Natural killer cell (primary cell): ENCODE results near the gene TIAM1. TPM values are rescaled to one million over a fixed set of nuclear protein-coding genes. Genes with fewer than 3 reads are reported as not detected.
A peak's percentile ranks its signal among the peaks of the same experiment; 100 is the strongest.

Experiments
- ATAC-seq, 3 donors: fragments of 150-1000 bp in 2 of 3; fragments of 200-7000 bp in 1 of 3; cut with Tn5 transposase; 1 replicate in 1 of 3; 2 replicates in 2 of 3; pipeline ENCODE4 v1.10.0; 2021; ENCODE audit warnings: mild to moderate bottlenecking in 2 of 3, moderate library complexity in 2 of 3
- DNase-seq, 2 donors: peaks; one replicate each; pipeline versions ENCODE4 v3.0.0 to v3.0.0-alpha.2; 2013 to 2021; ENCODE audit warnings: mixed read lengths in 1 of 2
- H3K27ac ChIP-seq: one replicate; pipeline ENCODE4 v1.5.1; 2013; ENCODE audit warnings: mild to moderate bottlenecking, low read length
- H3K27me3 ChIP-seq: one replicate; pipeline ENCODE4 v1.6.1; 2013; ENCODE audit warnings: low read length; ENCODE audit not compliant: control insufficient read depth, insufficient read depth
- H3K36me3 ChIP-seq: one replicate; pipeline ENCODE4 v1.6.1; 2013; ENCODE audit warnings: low read length; ENCODE audit not compliant: control insufficient read depth, insufficient read depth
- H3K4me1 ChIP-seq: one replicate; pipeline ENCODE4 v1.6.1; 2013; ENCODE audit warnings: low read length; ENCODE audit not compliant: control insufficient read depth, insufficient read depth
- H3K4me3 ChIP-seq: one replicate; pipeline ENCODE4 v1.5.1; 2013; ENCODE audit warnings: low read length
- H3K9me3 ChIP-seq: one replicate; pipeline ENCODE4 v1.6.1; 2013; ENCODE audit warnings: low read length; ENCODE audit not compliant: control insufficient read depth, insufficient read depth
- H3K27ac Mint-ChIP-seq, 2 donors: one replicate each; pipeline ENCODE4 v1.8.0; 2022; ENCODE audit warnings: mild to moderate bottlenecking in 2 of 2, mixed read lengths in 2 of 2, moderate library complexity in 1 of 2
- H3K27me3 Mint-ChIP-seq, 2 donors: one replicate each; pipeline ENCODE4 v1.8.0; 2022; ENCODE audit warnings: low read depth in 2 of 2, mixed read lengths in 2 of 2
- H3K36me3 Mint-ChIP-seq: one replicate; pipeline ENCODE4 v1.8.0; 2022; ENCODE audit warnings: mixed read lengths
- H3K4me1 Mint-ChIP-seq, 2 donors: one replicate each; pipeline ENCODE4 v1.8.0; 2022; ENCODE audit warnings: mixed read lengths in 2 of 2
- H3K4me3 Mint-ChIP-seq: one replicate; pipeline ENCODE4 v1.8.0; 2022; ENCODE audit warnings: mild to moderate bottlenecking, moderate library complexity, mixed read lengths
- H3K9me3 Mint-ChIP-seq, 2 donors: one replicate each; pipeline ENCODE4 v1.8.0; 2022; ENCODE audit warnings: mixed read lengths in 2 of 2
- CTCF ChIP-seq: fragments of 200-600 bp; IDR thresholded peaks from one replicate; pipeline ENCODE4 v1.8.0; 2022; ENCODE audit warnings: antibody characterized with exemption
- WGBS: methylation state at CpG from one replicate; pipeline ENCODE4 v1.1.7; 2013; ENCODE audit warnings: missing lambda C conversion rate; ENCODE audit not compliant: insufficient coverage; 5-methylcytosine and 5-hydroxymethylcytosine counted together
- intact Hi-C: fragments of 100-400 bp; cut with micrococcal nuclease; formaldehyde crosslinking; loops from one replicate; pipeline ENCODE4 v1.14.2; 2022
- total RNA-seq, 4 donors: library from RNA; stranded (reverse); fragments of 120-200 nt in 1 of 4; gene quantifications; one replicate each; pipeline versions ENCODE4 v1.2.3 to v1.2.4, GENCODE V29; 2013 to 2022

Gene TIAM1
- total RNA-seq, 3 donors from 2014 or later (not counting 1 experiment from before 2014, with no cell fraction given), result 19.1 to 32.3 (median 19.4) TPM

GRCh38 chr21:31364253-31364945 lies 20.3 kb upstream of the TIAM1 start:
- Mint-ChIP-seq H3K36me3 (no peaks in the 10 kb centered on the region), H3K4me1 (peaks cover 20 to 22% of the 10 kb centered on the region in 2 donors), H3K9me3 (peaks cover 4 to 7% of the 10 kb centered on the region in 2 donors), H3K4me3 (peak overlapping the region; percentile 69), H3K27me3 (no peaks in the 10 kb centered on the region), H3K27ac (peak overlapping the region; percentile 14 to 16)
- Histone ChIP-seq H3K4me1 (peaks cover 24% of the 10 kb centered on the region), H3K27me3 (no peaks in the 10 kb centered on the region), H3K4me3 (no peak overlapping the region), H3K27ac (no peak overlapping the region), H3K9me3 (no peaks in the 10 kb centered on the region), H3K36me3 (no peaks in the 10 kb centered on the region)
- TF ChIP-seq CTCF, result no peak
- DNase-seq (no peak), ATAC-seq (peak in 1 of 3 donors; percentile 13)
- WGBS, result 94% methylated on average over 3 of the region's 4 CpGs
- intact Hi-C loops, result no loop called here

- ATAC-seq, result peak in 1 of 3 donors; percentile 18
- Mint-ChIP-seq H3K4me3 (peak overlapping the region; percentile 69), H3K4me1 (peaks cover 20 to 22% of the 10 kb centered on the region in 2 donors), H3K27ac (peak overlapping the region; percentile 14 to 16), H3K9me3 (peaks cover 4 to 7% of the 10 kb centered on the region in 2 donors), H3K36me3 (no peaks in the 10 kb centered on the region), H3K27me3 (no peaks in the 10 kb centered on the region)
- intact Hi-C loops, result no loop called here
- 0% methylated on average over 1 of the region's 1 CpG for WGBS
- Histone ChIP-seq H3K36me3 (no peaks in the 10 kb centered on the region), H3K27ac (no peak overlapping the region), H3K4me1 (peaks cover 24% of the 10 kb centered on the region), H3K4me3 (no peak overlapping the region), H3K27me3 (no peaks in the 10 kb centered on the region), H3K9me3 (no peaks in the 10 kb centered on the region)
- peak in 1 of 2 donors; percentile 37 for DNase-seq
- no peak for TF ChIP-seq CTCF
Measured at GRCh38 chr21:31363720-31364119, 19.7 kb upstream of the TIAM1 start.

GRCh38 chr21:31360717-31361116 lies 16.7 kb upstream of the TIAM1 start:
- intact Hi-C loops, result no loop called here
- H3K4me1 Mint-ChIP-seq, result peaks cover 24 to 25% of the 10 kb centered on the region in 2 donors
- Histone ChIP-seq H3K9me3 (no peaks in the 10 kb centered on the region), H3K27me3 (no peaks in the 10 kb centered on the region), H3K27ac (no peak overlapping the region), H3K4me1 (peaks cover 22% of the 10 kb centered on the region), H3K36me3 (no peaks in the 10 kb centered on the region), H3K4me3 (no peak overlapping the region)
- ATAC-seq (no peak), DNase-seq (no peak)
- no peak for TF ChIP-seq CTCF
- H3K27me3 Mint-ChIP-seq, result no peaks in the 10 kb centered on the region
- H3K27ac Mint-ChIP-seq, result no peak overlapping the region
- H3K4me3 Mint-ChIP-seq, result no peak overlapping the region
- H3K9me3 Mint-ChIP-seq, result peaks cover 4 to 7% of the 10 kb centered on the region in 2 donors
- no peaks in the 10 kb centered on the region for H3K36me3 Mint-ChIP-seq

- Mint-ChIP-seq H3K4me3 (no peak overlapping the region), H3K27ac (no peak overlapping the region), H3K4me1 (peaks cover 21 to 24% of the 10 kb centered on the region in 2 donors), H3K9me3 (peaks cover 0 to 7% of the 10 kb centered on the region in 2 donors), H3K27me3 (no peaks in the 10 kb centered on the region), H3K36me3 (no peaks in the 10 kb centered on the region)
- 89% methylated on average over 8 of the region's 8 CpGs for WGBS
- TF ChIP-seq CTCF, result no peak
- peaks cover 30% of the 10 kb centered on the region for H3K4me1 ChIP-seq
- no peaks in the 10 kb centered on the region for H3K27me3 ChIP-seq
- ATAC-seq (no peak), DNase-seq (no peak)
- no peak overlapping the region for H3K27ac ChIP-seq
- H3K36me3 ChIP-seq, result no peaks in the 10 kb centered on the region
- intact Hi-C loops, result no loop called here
- no peak overlapping the region for H3K4me3 ChIP-seq
- no peaks in the 10 kb centered on the region for H3K9me3 ChIP-seq
Measured at GRCh38 chr21:31358158-31358557, 14.1 kb upstream of the TIAM1 start.
